ENCODE measurements around the gene PHACTR1. TPM values are rescaled to one million over a fixed set of nuclear protein-coding genes. Genes with fewer than 3 reads are reported as not detected.
"Not testable (repeated sequence)": the region's sequence is repeated elsewhere in the genome, so short reads cannot be mapped to it uniquely, and the experiment has no call there.

Gene PHACTR1
- total RNA-seq, 1 donor from 2014 or later = 28.1 TPM

GRCh38 chr6:13239530-13240455, 523.2 kb downstream of the PHACTR1 start:
- FAIRE-seq (no peak), DNase-seq (ENCODE audit: low spot score in 2 of 2) (no peak)

DNA sequence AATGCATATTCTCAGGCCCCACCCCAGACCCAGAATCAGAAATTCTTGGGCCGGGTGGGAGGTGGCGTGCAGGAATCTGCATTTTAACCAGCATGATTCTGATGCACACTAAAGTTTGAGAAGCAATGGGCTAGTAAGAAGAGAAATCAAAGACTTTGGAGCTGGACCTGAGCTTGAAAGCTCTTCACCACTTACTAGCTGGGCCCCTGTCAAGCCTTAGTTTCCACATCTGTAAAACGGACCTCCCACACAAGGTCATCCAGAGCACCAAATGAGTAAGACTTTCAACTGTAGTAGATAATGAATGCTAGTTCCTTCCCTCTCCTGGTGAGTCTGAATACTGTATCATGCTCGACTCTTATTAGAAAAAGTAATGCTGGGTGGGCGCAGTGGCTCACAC, 524.8 kb downstream of the PHACTR1 start:
- no peak for DNase-seq (ENCODE audit: low spot score in 2 of 2)
- no peak for FAIRE-seq

DNA sequence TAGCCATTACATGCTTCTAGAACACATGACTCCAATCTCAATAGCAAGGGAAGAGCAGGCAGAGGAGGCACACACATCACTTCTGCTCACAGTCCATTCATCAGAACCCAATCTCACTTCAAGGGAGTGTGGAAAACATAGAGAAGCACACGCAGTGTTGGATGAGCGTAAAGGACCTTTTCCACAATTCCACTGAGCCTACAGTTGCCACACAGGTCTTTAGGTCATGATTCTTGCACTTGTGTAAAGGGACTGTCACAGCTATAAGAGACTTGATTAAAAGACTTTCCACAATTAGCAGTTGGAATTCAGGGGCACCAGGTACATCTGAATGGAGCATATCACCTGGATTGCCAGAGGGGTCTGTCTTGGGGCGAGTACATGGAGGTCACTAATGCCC, 525.6 kb downstream of the PHACTR1 start:
- DNase-seq (ENCODE audit: low spot score in 2 of 2) = no peak
- no peak for FAIRE-seq

DNA sequence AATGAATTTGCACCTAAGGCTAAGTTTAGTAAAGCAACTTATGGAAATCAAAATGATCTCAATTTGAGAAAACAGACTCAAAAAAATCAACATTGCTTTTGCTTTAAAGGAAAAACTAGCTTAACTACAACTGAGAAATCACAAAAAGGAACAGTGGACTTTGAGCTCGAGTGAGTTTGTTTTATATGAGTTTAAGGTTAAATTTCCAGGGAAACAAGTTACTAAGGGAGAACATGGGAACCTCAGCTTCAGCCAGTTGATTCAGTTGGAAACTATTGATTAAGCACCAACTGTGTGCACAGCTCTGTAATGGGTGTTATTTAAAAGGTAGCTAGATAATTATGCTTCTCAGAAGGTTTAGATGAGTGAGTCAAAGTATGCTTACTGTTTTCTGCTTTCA, 526.0 kb downstream of the PHACTR1 start:
- DNase-seq (ENCODE audit: low spot score in 2 of 2) (no peak), FAIRE-seq (no peak)

GRCh38 chr6:13243033-13243432, 526.5 kb downstream of the PHACTR1 start:
- FAIRE-seq = no peak

GRCh38 chr6:13243745-13244144, 527.2 kb downstream of the PHACTR1 start:
- DNase-seq (ENCODE audit: low spot score in 2 of 2); FAIRE-seq: not testable (repeated sequence)

More at GRCh38 chr6:13243033-13243432, 526.5 kb downstream of the PHACTR1 start:
- no peak for DNase-seq (ENCODE audit: low spot score in 2 of 2)

DNA sequence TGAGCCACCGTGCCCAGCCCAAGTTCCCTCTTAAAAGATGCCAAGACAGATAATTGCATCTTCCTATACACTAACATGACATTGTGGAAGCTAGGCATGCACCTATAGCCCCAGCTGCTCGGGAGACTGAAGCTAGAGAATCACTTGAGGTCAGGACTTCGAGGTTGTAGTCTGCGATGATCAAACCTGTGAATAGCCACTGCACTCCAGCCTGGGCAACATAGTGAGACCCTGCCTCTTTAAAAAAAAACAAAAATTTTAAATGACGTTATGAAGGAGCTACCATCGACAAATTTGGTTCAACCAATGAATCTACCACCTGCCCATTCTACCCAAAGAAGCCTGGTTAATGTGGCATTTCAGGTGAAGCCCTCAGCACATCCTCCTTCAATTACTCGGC, 531.1 kb downstream of the PHACTR1 start:
- FAIRE-seq (no peak), DNase-seq (ENCODE audit: low spot score in 2 of 2) (no peak)

GRCh38 chr6:13248053-13248452, 531.5 kb downstream of the PHACTR1 start:
- FAIRE-seq (no peak), DNase-seq (ENCODE audit: low spot score in 2 of 2) (no peak)

- no peak for DNase-seq (ENCODE audit: low spot score in 2 of 2)
- no peak for FAIRE-seq
These were observed 532.0 kb downstream of the PHACTR1 start for GRCh38 chr6:13248584-13248985.

DNA sequence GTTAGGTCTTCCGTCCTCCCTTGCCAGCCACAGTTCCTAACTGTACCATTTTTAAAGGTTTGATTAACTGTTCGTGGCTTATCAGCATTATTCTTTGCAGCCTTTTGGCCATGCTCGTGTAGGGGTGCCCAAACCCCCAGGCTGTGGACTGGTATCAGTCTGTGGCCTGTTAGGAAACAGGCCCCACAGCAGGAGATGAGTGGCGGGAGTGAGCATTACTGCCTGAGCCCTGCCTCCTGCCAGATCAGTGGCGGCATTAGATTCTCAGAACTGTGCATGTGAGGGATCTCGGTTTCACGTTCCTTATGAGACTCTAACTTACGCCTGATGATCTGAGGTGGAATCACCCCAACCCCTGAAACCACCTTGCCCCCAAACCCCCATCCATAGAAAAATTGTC, 532.4 kb downstream of the PHACTR1 start:
- no peak for FAIRE-seq

DNA sequence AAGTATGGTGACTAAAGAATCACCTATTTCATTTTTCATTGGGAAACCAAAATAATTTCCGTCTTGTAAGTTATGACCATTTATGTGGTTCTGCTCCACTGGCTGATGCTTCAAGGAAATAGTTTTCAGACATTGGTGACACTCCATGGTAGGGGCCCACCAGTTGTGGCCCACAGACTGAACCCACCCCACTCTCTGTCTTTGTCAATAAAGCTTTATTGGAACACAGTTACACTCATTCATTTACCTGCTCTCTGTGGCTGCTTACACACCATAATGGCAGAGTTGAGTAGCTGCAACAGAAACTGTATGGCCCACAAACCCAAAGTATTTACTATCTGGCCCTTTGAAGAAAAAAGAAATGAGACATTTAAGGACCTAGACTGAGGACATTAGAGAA, 533.2 kb downstream of the PHACTR1 start:
- FAIRE-seq (no peak), DNase-seq (ENCODE audit: low spot score in 2 of 2) (no peak)

More for the DNA sequence above, 532.4 kb downstream of the PHACTR1 start:
- no peak for DNase-seq (ENCODE audit: low spot score in 2 of 2)

GRCh38 chr6:13250703-13251102, 534.1 kb downstream of the PHACTR1 start:
- DNase-seq (ENCODE audit: low spot score in 2 of 2) (no peak), FAIRE-seq (no peak)

- no peak for DNase-seq (ENCODE audit: low spot score in 2 of 2)
- no peak for FAIRE-seq
These were observed 534.7 kb downstream of the PHACTR1 start for GRCh38 chr6:13251242-13251641.

- FAIRE-seq (no peak), DNase-seq (ENCODE audit: low spot score in 2 of 2) (no peak)
These were observed 536.2 kb downstream of the PHACTR1 start for GRCh38 chr6:13252790-13253189.

DNA sequence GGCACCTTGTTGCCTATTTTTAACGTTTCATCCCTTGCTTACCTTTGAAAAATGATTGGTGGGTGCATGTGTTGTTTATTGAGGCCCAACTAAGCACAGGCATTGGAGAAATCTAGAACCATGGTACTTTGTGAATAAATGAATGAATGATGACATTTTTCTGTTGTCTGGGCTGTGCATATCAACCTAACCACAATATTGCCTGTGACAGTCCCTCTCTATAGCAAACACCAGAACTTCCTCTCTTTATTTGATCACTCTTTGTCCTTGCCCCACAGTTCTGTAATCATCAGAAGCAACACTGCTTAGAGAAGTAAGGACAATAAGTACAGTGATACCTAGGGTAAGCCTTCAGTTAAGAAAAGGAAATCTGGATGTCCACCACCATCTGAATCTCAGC, 536.7 kb downstream of the PHACTR1 start:
- DNase-seq (ENCODE audit: low spot score in 2 of 2) (no peak), FAIRE-seq (no peak)

DNA sequence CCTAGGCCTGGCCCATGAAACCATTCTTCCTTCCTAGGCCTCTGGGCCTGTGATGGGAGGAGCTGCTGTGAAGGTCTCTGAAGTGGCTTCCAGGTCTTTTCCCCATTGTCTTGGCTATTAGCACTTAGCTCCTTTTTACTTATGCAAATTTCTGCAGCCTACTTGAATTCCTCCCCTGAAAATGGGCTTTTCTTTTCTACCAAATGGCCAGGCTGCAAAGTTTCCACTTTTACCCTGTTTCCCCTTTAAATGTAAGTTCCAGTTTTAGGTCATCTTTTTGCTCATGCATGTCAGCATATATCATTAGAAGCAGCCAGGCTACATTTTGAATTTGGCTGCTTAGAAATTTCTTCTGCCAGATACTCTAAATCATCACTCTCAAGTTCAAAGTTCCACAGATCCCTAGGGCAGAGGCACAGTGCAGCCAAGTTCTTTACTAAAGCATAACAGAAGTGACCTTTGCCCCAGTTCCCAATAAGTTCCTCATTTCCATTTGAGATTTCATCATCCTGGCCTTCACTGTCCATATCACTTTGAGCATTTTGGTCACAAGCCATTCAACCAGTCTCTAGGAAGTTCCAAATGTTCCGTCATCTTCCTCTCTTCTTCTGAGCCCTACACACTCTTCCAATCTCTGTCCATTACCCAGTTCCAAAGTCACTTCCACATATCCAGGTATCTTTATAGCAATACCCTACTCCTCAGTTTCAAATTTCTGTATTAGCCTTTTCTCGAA, 539.9 kb downstream of the PHACTR1 start:
- DNase-seq (ENCODE audit: low spot score in 2 of 2) (no peak), FAIRE-seq (no peak)

GRCh38 chr6:13259393-13259792, 542.8 kb downstream of the PHACTR1 start:
- FAIRE-seq (no peak), DNase-seq (ENCODE audit: low spot score in 2 of 2) (no peak)

GRCh38 chr6:13260101-13260598, 543.6 kb downstream of the PHACTR1 start:
- DNase-seq (ENCODE audit: low spot score in 2 of 2) (no peak), FAIRE-seq (no peak)

- no peak for FAIRE-seq
These were observed 544.3 kb downstream of the PHACTR1 start for GRCh38 chr6:13260831-13261230.

GRCh38 chr6:13261464-13261994, 545.0 kb downstream of the PHACTR1 start:
- no peak for FAIRE-seq
- DNase-seq (ENCODE audit: low spot score in 2 of 2) = no peak

More at GRCh38 chr6:13260831-13261230, 544.3 kb downstream of the PHACTR1 start:
- DNase-seq (ENCODE audit: low spot score in 2 of 2) = no peak
